NCI-H1694 (cell line): Measurements from ENCODE around the gene KMT2D.

Experiments used
- DNase-seq: peaks from one replicate; lab custom pipeline; 2025; lab: John Stamatoyannopoulos, UW

KMT2D gene

GRCh38 chr12:49018261-49019119 is 42.1 kb downstream of the KMT2D start, which contains the start of gene PRKAG1:
TSS of gene PRKAG1 (minus strand) at chr12:49018776. CDS start at chr12:49018740, 36 bp downstream.
- DNase-seq = peak; percentile 86

GRCh38 chr12:49017891-49018260 is 42.7 kb downstream of the KMT2D start:
- DNase-seq = no peak

- no peak for DNase-seq
These were observed 45.4 kb downstream of the KMT2D start for GRCh38 chr12:49015196-49015595.

GRCh38 chr12:49014547-49014946 is 46.0 kb downstream of the KMT2D start:
- DNase-seq = no peak

- DNase-seq = no peak
These were observed 47.2 kb downstream of the KMT2D start for GRCh38 chr12:49013428-49013827.

- no peak for DNase-seq
These were observed 47.9 kb downstream of the KMT2D start for GRCh38 chr12:49012739-49013138.
